ENCODE results near the gene MGAT4B.

DNA sequence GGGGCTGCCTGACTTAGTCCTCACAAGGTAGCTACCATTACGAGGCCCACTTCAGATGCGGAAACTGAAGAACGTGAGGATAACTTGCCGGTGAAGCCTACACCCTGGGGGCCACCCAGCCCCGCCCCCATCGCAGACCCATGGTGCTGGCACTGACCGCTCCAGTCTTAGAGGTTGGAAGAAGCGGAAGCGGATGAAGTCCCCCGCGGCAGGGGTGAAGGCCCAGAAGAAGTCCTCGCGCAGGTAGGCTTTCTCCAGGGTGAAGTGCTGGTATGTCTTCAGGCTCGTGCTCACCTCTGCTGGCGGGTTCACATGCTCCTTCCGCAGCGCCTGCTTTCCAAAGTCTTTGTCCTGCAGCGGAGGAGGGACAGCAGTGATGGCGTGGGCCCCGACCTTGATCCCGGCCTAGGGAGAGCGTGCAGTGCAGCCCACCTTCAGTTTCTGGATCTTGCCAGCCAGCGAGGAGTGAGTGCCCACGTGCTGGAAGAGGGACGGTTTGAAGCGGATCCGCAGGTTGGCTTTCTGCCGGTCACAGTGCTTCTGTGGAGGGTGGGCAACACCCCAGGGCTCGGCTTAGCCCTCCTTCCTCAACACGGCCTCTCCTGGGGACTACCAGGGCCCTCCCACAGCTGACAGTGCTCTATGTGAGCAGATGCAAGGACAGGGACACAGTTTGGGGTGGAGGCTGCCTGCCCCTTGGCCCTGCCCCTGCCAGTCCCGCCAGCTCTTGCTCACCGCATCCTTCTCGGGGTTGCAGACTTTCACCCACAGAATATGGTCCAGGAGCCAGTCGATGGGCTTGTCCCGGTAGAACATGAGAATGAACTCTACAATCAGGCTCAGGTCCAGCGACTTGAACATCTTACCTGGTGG, 7.7 kb downstream of the MGAT4B start:
- TF ChIP-seq ZNF565 (CRISPR knock-in tag; conservative IDR thresholded peaks at IDR 0.05; ENCODE audit: low read depth) (no peak), ZFP3 (CRISPR knock-in tag; IDR thresholded peaks at IDR 0.05) (no peak), TOX (CRISPR knock-in tag; IDR thresholded peaks at IDR 0.05; ENCODE audit: borderline replicate concordance) (no peak), SNAI2 (CRISPR knock-in tag; IDR thresholded peaks at IDR 0.05) (no peak), ZFP30 (CRISPR knock-in tag; IDR thresholded peaks at IDR 0.05) (no peak), RARB (CRISPR knock-in tag; IDR thresholded peaks at IDR 0.05) (no peak), ISL1 (CRISPR knock-in tag; IDR thresholded peaks at IDR 0.05) (no peak), ZC3H10 (CRISPR knock-in tag; IDR thresholded peaks at IDR 0.05) (no peak), CSDC2 (CRISPR knock-in tag; IDR thresholded peaks at IDR 0.05) (no peak), ARNTL (CRISPR knock-in tag; IDR thresholded peaks at IDR 0.05; ENCODE audit: borderline replicate concordance, low read depth) (no peak)
- TF ChIP-seq, protein P1, sequence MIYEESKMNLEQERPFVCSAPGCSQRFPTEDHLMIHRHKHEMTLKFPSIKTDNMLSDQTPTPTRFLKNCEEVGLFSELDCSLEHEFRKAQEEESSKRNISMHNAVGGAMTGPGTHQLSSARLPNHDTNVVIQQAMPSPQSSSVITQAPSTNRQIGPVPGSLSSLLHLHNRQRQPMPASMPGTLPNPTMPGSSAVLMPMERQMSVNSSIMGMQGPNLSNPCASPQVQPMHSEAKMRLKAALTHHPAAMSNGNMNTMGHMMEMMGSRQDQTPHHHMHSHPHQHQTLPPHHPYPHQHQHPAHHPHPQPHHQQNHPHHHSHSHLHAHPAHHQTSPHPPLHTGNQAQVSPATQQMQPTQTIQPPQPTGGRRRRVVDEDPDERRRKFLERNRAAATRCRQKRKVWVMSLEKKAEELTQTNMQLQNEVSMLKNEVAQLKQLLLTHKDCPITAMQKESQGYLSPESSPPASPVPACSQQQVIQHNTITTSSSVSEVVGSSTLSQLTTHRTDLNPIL (CRISPR knock-in tag; IDR thresholded peaks at IDR 0.05; ENCODE audit: low read depth), result no peak

Data from SK-N-SH treated with all-trans-retinoic acid at 6 μM for 48 hours (cell line).